ENCODE measurements around the gene HDHD3. TPM values are rescaled to one million over a fixed set of nuclear protein-coding genes. Genes with fewer than 3 reads are reported as not detected.
"Not testable (repeated sequence)": the region's sequence is repeated elsewhere in the genome, so short reads cannot be mapped to it uniquely, and the experiment has no call there.

The HDHD3 gene
- total RNA-seq = 10 to 100 TPM; 17.7 to 23.2 TPM

GRCh38 chr9:113376634-113377567 is at the start of gene HDHD3:
Gene HDHD3, minus strand, starts transcription at chr9:113376986. Its CDS starts 2,632 bp downstream, at chr9:113374354.
- peak; percentile 83 to 88 for DNase-seq (ENCODE audit: low spot score in 2 of 2)
- Mint-ChIP-seq H3K9me3 (no peaks in the 10 kb centered on the region), H3K36me3 (peaks cover 7 to 17% of the 10 kb centered on the region in 2 donors), H3K27ac (peak within 1 kb of the TSS; percentile 86)
- ATAC-seq = peak; percentile 84 to 94

- no peaks in the 10 kb centered on the region for H3K36me3 Mint-ChIP-seq
- DNase-seq (ENCODE audit: low spot score in 2 of 2) (no peak), ATAC-seq (no peak)
- H3K9me3 Mint-ChIP-seq = no peaks in the 10 kb centered on the region
- no peak overlapping the region for H3K27ac Mint-ChIP-seq
These were observed 48.3 kb upstream of the HDHD3 start for GRCh38 chr9:113425072-113425471.

GRCh38 chr9:113421726-113422125 is 44.9 kb upstream of the HDHD3 start:
- H3K36me3 Mint-ChIP-seq = no peaks in the 10 kb centered on the region
- DNase-seq (ENCODE audit: low spot score in 2 of 2) (no peak), ATAC-seq (no peak)
- H3K9me3 Mint-ChIP-seq = no peaks in the 10 kb centered on the region
- H3K27ac Mint-ChIP-seq = no peak overlapping the region

- no peak for ATAC-seq
- H3K27ac Mint-ChIP-seq = no peak overlapping the region
- H3K9me3 Mint-ChIP-seq = no peaks in the 10 kb centered on the region
- no peaks in the 10 kb centered on the region for H3K36me3 Mint-ChIP-seq
- DNase-seq (ENCODE audit: low spot score in 2 of 2) = no peak
These were observed 40.6 kb upstream of the HDHD3 start for GRCh38 chr9:113417370-113417769.

- no peak for ATAC-seq
- Mint-ChIP-seq H3K9me3 (no peaks in the 10 kb centered on the region), H3K27ac (no peak overlapping the region), H3K36me3 (no peaks in the 10 kb centered on the region)
- no peak for DNase-seq (ENCODE audit: low spot score in 2 of 2)
These were observed 39.4 kb upstream of the HDHD3 start for GRCh38 chr9:113416149-113416721.

GRCh38 chr9:113410207-113410864 is 33.5 kb upstream of the HDHD3 start, which contains the start of the genes C9orf43 and POLE3:
Gene C9orf43, plus strand, starts transcription at chr9:113410747. Its CDS starts 2,747 bp downstream, at chr9:113413494.
Gene POLE3, minus strand, starts transcription at chr9:113410675. Its CDS starts 382 bp downstream, at chr9:113410293.
- DNase-seq (ENCODE audit: low spot score in 2 of 2) (peak; percentile 95 to 96), ATAC-seq (peak; percentile 96 to 97)
- Mint-ChIP-seq H3K9me3 (no peaks in the 10 kb centered on the region), H3K36me3 (peaks cover 38 to 40% of the 10 kb centered on the region in 2 donors), H3K27ac (peak within 1 kb of the TSS; percentile 96 to 99)

- ATAC-seq (peak; percentile 12 to 25), DNase-seq (ENCODE audit: low spot score in 2 of 2) (no peak)
- peaks cover 38 to 40% of the 10 kb centered on the region in 2 donors for H3K36me3 Mint-ChIP-seq
These were observed 33.1 kb upstream of the HDHD3 start for GRCh38 chr9:113409883-113410206.

GRCh38 chr9:113409481-113409880 is 32.7 kb upstream of the HDHD3 start:
- DNase-seq (ENCODE audit: low spot score in 2 of 2) = no peak
- H3K36me3 Mint-ChIP-seq = peaks cover 38 to 40% of the 10 kb centered on the region in 2 donors
- no peak for ATAC-seq
- H3K9me3 Mint-ChIP-seq = no peaks in the 10 kb centered on the region
- peak overlapping the region; percentile 96 to 99 for H3K27ac Mint-ChIP-seq

More at GRCh38 chr9:113409883-113410206, 33.1 kb upstream of the HDHD3 start:
- H3K27ac Mint-ChIP-seq = peak overlapping the region; percentile 96 to 99
- H3K9me3 Mint-ChIP-seq = no peaks in the 10 kb centered on the region

- peaks cover 38 to 40% of the 10 kb centered on the region in 2 donors for H3K36me3 Mint-ChIP-seq
- peak overlapping the region; percentile 95 to 96 for H3K27ac Mint-ChIP-seq
- peak in 1 of 2 donors; percentile 58 for DNase-seq (ENCODE audit: low spot score in 2 of 2)
- H3K9me3 Mint-ChIP-seq, ATAC-seq: not testable (repeated sequence)
These were observed 30.2 kb upstream of the HDHD3 start for GRCh38 chr9:113406873-113407511.

- H3K36me3 Mint-ChIP-seq = peaks cover 38 to 40% of the 10 kb centered on the region in 2 donors
- peak overlapping the region in 1 of 2 donors; percentile 96 for H3K27ac Mint-ChIP-seq
- not testable (repeated sequence) for ATAC-seq; DNase-seq (ENCODE audit: low spot score in 2 of 2); H3K9me3 Mint-ChIP-seq
These were observed 29.6 kb upstream of the HDHD3 start for GRCh38 chr9:113406353-113406752.

GRCh38 chr9:113403646-113404045 is 26.9 kb upstream of the HDHD3 start:
- DNase-seq (ENCODE audit: low spot score in 2 of 2) = no peak
- H3K36me3 Mint-ChIP-seq = peaks cover 17 to 18% of the 10 kb centered on the region in 2 donors
- H3K9me3 Mint-ChIP-seq = no peaks in the 10 kb centered on the region
- no peak overlapping the region for H3K27ac Mint-ChIP-seq
- ATAC-seq = no peak

- ATAC-seq = peak; percentile 93 to 99
- Mint-ChIP-seq H3K27ac (peak within 1 kb of the TSS; percentile 83 to 90), H3K36me3 (no peaks in the 10 kb centered on the region), H3K9me3 (no peaks in the 10 kb centered on the region)
- DNase-seq (ENCODE audit: low spot score in 2 of 2) = peak; percentile 98 to 99
These were observed 24.4 kb upstream of the HDHD3 start, which contains the start of gene ALAD for GRCh38 chr9:113401027-113401792. Gene ALAD, minus strand, starts transcription at chr9:113401284. Its CDS starts 7,725 bp downstream, at chr9:113393559.

GRCh38 chr9:113399646-113400200 is 22.9 kb upstream of the HDHD3 start:
- no peak for DNase-seq (ENCODE audit: low spot score in 2 of 2)
- ATAC-seq = no peak
- no peaks in the 10 kb centered on the region for H3K36me3 Mint-ChIP-seq
- H3K27ac Mint-ChIP-seq = peak overlapping the region in 1 of 2 donors; percentile 4
- H3K9me3 Mint-ChIP-seq = no peaks in the 10 kb centered on the region

GRCh38 chr9:113398796-113399195 is 22.0 kb upstream of the HDHD3 start:
- ATAC-seq = no peak
- no peaks in the 10 kb centered on the region for H3K9me3 Mint-ChIP-seq
- no peak for DNase-seq (ENCODE audit: low spot score in 2 of 2)
- no peaks in the 10 kb centered on the region for H3K36me3 Mint-ChIP-seq
- peak overlapping the region in 1 of 2 donors; percentile 4 for H3K27ac Mint-ChIP-seq

GRCh38 chr9:113397203-113397631 is 20.4 kb upstream of the HDHD3 start:
- Mint-ChIP-seq H3K27ac (no peak overlapping the region), H3K9me3 (no peaks in the 10 kb centered on the region), H3K36me3 (no peaks in the 10 kb centered on the region)
- no peak for ATAC-seq
- DNase-seq (ENCODE audit: low spot score in 2 of 2) = no peak
